Measurements from ENCODE around the gene ICAM2.
A peak's percentile ranks its signal among the peaks of the same experiment; 100 is the strongest.

Gene ICAM2

DNA sequence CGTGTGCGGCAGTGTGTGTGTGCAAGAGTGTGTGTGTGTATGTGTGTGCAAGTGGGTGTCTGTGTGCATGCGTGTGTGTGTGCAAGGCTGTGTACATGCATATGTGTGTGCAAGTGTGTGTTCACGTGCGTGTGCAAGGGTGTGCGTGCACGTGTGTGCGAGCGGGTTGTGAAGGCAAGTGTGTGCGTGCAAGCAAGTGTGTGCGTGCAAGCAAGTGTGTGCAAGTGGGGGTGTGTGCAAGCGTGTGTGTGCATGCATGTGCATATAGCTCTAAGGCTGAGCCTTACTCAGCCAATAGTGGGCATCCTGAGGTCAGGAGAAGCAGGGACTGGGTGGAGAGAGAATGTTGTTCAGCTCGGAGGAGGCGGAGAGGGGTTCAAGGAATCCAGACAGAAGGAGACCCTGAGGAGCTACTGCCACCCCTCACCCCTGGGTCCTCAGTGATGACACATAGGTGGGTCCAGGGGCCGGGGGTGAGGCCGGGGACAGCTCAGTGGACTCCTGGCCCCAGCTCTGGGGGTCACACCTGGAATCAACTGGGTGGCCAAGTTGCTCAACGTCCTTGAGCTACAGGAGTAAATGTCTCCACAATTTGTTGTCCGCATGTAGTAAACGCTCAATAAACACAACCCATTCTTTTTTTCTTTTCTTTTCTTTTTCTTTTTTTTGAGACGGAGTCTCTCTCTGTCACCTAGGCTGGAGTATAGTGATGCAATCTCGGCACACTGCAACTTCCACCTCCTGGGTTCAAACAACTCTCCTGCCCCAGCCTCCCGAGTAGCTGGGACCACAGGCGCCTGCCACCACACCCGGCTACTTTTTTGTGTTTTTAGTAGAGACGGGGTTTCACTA lies 20.5 kb downstream of the ICAM2 start:
- in situ Hi-C loops (cut with HindIII; ENCODE audit: low sequenced_read_pairs) = no loop called here
- DNase-seq (ENCODE audit: low read depth, low spot score) = no peak
- no peak for TF ChIP-seq CTCF (IDR thresholded peaks at IDR 0.05; ENCODE audit: low read depth, low read length)
- no peak overlapping the region for H3K4me3 ChIP-seq (ENCODE audit: low read depth, low read length)

DNA sequence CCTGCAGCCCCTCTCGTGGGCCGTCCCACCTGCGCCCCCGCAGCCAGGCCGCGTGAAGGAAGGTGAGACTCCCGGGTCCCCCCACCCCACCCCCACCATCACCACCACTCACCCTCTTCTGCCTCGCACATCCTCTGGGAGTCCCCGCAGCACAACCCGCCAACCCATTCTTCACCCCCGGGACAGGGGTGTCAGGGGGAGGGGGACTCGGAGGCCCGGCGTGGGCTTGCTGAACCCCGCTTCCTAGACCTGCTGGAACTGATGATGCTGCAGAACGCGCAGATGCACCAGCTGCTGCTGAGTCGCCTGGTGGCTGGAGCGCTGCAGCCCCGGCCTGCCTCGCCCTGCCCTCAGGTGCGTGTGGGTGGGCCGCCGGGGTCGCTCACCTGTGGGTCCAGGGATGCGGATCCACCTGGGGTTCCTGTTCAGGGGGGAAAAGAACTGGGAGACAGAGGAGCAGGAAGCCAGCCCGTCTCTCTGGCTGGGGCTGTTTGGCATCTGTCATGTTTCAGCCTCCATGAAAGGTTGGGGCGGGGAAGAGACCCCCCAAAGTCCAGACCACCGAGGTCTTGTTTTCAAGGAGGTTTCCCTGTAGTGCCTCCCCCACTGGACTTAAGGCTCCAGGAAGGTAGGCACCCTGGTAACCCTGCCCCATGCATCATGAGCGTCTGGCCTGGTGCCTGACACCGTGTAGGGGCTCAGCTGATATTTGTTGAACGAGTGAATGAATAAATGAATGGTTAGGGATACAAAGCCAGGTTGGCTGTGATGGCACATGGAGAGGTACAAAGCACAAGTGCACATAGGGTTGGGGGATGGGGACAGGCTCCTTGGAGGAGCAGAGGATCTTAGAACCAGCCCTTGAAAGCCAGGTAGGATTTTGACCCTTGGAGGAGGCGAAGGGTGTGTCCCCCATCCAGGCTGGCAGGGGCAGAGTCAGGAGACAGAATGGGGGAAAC lies 21.4 kb downstream of the ICAM2 start:
- in situ Hi-C loops (cut with HindIII; ENCODE audit: low sequenced_read_pairs) = no loop called here
- no peak for TF ChIP-seq CTCF (IDR thresholded peaks at IDR 0.05; ENCODE audit: low read depth, low read length)
- no peak for DNase-seq (ENCODE audit: low read depth, low spot score)
- H3K4me3 ChIP-seq (ENCODE audit: low read depth, low read length) = peak overlapping the region; percentile 53

DNA sequence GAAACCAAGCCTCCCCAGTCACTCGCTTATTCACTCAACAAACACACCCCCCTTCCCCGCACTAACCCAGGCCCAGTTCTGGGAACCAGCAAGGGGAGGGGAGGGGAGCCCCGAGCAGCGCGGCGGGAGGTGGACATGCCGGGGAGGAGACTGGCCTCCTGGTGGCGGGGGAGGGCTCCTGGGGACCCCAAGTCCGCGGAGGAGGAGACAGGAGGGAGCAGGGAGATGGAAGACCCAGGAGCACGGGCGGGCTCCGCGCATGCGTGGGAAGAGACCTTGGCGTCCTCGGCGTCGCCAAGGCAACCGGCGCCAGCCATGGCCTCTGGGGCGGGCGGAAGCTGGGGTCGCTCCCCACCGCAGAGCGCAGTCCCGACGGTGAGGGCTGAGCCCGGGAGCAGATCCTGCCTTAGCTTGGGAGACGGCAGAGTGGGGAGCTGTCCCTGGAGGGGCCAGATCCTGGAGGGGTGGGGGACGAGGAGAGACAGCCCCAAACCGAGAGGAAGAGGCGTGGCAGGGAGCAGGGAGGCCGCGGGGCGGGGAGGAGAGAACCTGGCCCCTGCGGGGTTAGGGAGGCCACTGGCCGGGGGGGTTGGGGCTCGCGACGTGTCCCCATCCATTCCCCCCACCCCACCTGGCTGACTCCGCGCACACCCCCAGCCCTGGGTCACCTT lies 22.2 kb downstream of the ICAM2 start, which contains the start of gene PRR29:
TSS of gene PRR29 (plus strand) at position 302 of the 671 bp plus-strand sequence. CDS start at position 316, 14 bp downstream.
- no peak for TF ChIP-seq CTCF (IDR thresholded peaks at IDR 0.05; ENCODE audit: low read depth, low read length)
- in situ Hi-C loops (cut with HindIII; ENCODE audit: low sequenced_read_pairs) = no loop called here
- H3K4me3 ChIP-seq (ENCODE audit: low read depth, low read length) = peak within 1 kb of the TSS; percentile 53
- DNase-seq (ENCODE audit: low read depth, low spot score) = no peak

- no peak for TF ChIP-seq CTCF (IDR thresholded peaks at IDR 0.05; ENCODE audit: low read depth, low read length)
- peak overlapping the region; percentile 53 for H3K4me3 ChIP-seq (ENCODE audit: low read depth, low read length)
- in situ Hi-C loops (cut with HindIII; ENCODE audit: low sequenced_read_pairs) = no loop called here
- no peak for DNase-seq (ENCODE audit: low read depth, low spot score)
These were observed 22.9 kb downstream of the ICAM2 start for GRCh38 chr17:63997341-63998048.

GRCh38 chr17:63996430-63997182 lies 23.8 kb downstream of the ICAM2 start:
- in situ Hi-C loops (cut with HindIII; ENCODE audit: low sequenced_read_pairs) = no loop called here
- no peak overlapping the region for H3K4me3 ChIP-seq (ENCODE audit: low read depth, low read length)
- DNase-seq (ENCODE audit: low read depth, low spot score) = no peak
- TF ChIP-seq CTCF (IDR thresholded peaks at IDR 0.05; ENCODE audit: low read depth, low read length) = no peak

All from astrocyte of the spinal cord (primary cell).